HEK293 (cell line): Measurements from ENCODE around the gene KDM6A.
A peak's percentile ranks its signal among the peaks of the same experiment; 100 is the strongest.

Experiments used
- HOXD13 ChIP-seq: sonication (generic); formaldehyde crosslinking; IDR thresholded peaks from 2 replicates; pipeline ENCODE4 v1.8.0; 2022; ENCODE audit warnings: missing genetic modification reagents, borderline replicate concordance
- MZF1 ChIP-seq: fragments of 450-650 bp; formaldehyde crosslinking; IDR thresholded peaks from 2 replicates; pipeline ENCODE4 v1.5.1; 2017; ENCODE audit warnings: missing biosample characterization, missing genetic modification characterization, borderline replicate concordance
- PRDM2 ChIP-seq: fragments of 450-650 bp; formaldehyde crosslinking; IDR thresholded peaks from 2 replicates; pipeline ENCODE4 v1.5.1; 2016; ENCODE audit warnings: missing biosample characterization, missing genetic modification characterization, borderline replicate concordance
- REST ChIP-seq: fragments of 450-650 bp; formaldehyde crosslinking; IDR thresholded peaks from 2 replicates; pipeline ENCODE4 v1.5.1; 2016; ENCODE audit warnings: missing biosample characterization, missing genetic modification characterization
- SCRT1 ChIP-seq: fragments of 450-650 bp; formaldehyde crosslinking; IDR thresholded peaks from 2 replicates; pipeline ENCODE4 v1.5.1; 2016; ENCODE audit warnings: missing biosample characterization, missing genetic modification characterization, borderline replicate concordance
- ZBTB44 ChIP-seq: fragments of 450-650 bp; IDR thresholded peaks from 2 replicates; pipeline ENCODE4 v1.5.1; 2018; ENCODE audit warnings: missing biosample characterization, mild to moderate bottlenecking, missing genetic modification characterization
- ZBTB48 ChIP-seq: fragments of 450-650 bp; formaldehyde crosslinking; IDR thresholded peaks from 2 replicates; pipeline ENCODE4 v1.5.1; 2016; ENCODE audit warnings: missing biosample characterization, missing genetic modification characterization
- ZFP69B ChIP-seq: fragments of 450-650 bp; formaldehyde crosslinking; IDR thresholded peaks from 2 replicates; pipeline ENCODE4 v1.5.1; 2016; ENCODE audit warnings: missing biosample characterization, missing genetic modification characterization
- ZNF121 ChIP-seq: fragments of 450-650 bp; formaldehyde crosslinking; IDR thresholded peaks from 2 replicates; pipeline ENCODE4 v1.5.1; 2016; ENCODE audit warnings: missing biosample characterization, missing genetic modification characterization
- ZNF133 ChIP-seq: fragments of 450-650 bp; formaldehyde crosslinking; IDR thresholded peaks from 2 replicates; pipeline ENCODE4 v1.5.1; 2016; ENCODE audit warnings: missing biosample characterization, missing genetic modification characterization
- ZNF155 ChIP-seq: fragments of 450-650 bp; formaldehyde crosslinking; IDR thresholded peaks from 2 replicates; pipeline ENCODE4 v1.5.1; 2016; ENCODE audit warnings: missing biosample characterization, missing genetic modification characterization
- ZNF184 ChIP-seq: fragments of 450-650 bp; IDR thresholded peaks from 2 replicates; pipeline ENCODE4 v1.5.1; 2018; ENCODE audit warnings: missing biosample characterization, mild to moderate bottlenecking, missing genetic modification characterization
- ZNF214 ChIP-seq: fragments of 450-650 bp; formaldehyde crosslinking; IDR thresholded peaks from 2 replicates; pipeline ENCODE4 v1.5.1; 2017; ENCODE audit warnings: missing biosample characterization, mild to moderate bottlenecking, missing genetic modification characterization, borderline replicate concordance
- ZNF302 ChIP-seq: fragments of 450-650 bp; formaldehyde crosslinking; IDR thresholded peaks from 2 replicates; pipeline ENCODE4 v1.5.1; 2016; ENCODE audit warnings: missing biosample characterization, missing genetic modification characterization, low read depth
- ZNF350 ChIP-seq: fragments of 450-650 bp; formaldehyde crosslinking; IDR thresholded peaks from 2 replicates; pipeline ENCODE4 v1.5.0; 2017; ENCODE audit warnings: missing biosample characterization, mild to moderate bottlenecking, missing genetic modification characterization
- ZNF354C ChIP-seq: fragments of 450-650 bp; formaldehyde crosslinking; IDR thresholded peaks from 2 replicates; pipeline ENCODE4 v1.5.1; 2016; ENCODE audit warnings: missing biosample characterization, missing genetic modification characterization, low read depth, borderline replicate concordance
- ZNF391 ChIP-seq: fragments of 450-650 bp; formaldehyde crosslinking; IDR thresholded peaks from 2 replicates; pipeline ENCODE4 v1.5.1; 2016; ENCODE audit warnings: low read depth, missing biosample characterization, missing genetic modification characterization, borderline replicate concordance
- ZNF521 ChIP-seq: fragments of 450-650 bp; formaldehyde crosslinking; IDR thresholded peaks from 2 replicates; pipeline ENCODE4 v1.5.1; 2017; ENCODE audit warnings: missing biosample characterization, mild to moderate bottlenecking, missing genetic modification characterization
- ZNF555 ChIP-seq: fragments of 450-650 bp; formaldehyde crosslinking; conservative IDR thresholded peaks from 2 replicates; pipeline ENCODE4 v1.5.1; 2017; ENCODE audit warnings: missing biosample characterization, mild to moderate bottlenecking, missing genetic modification characterization, inconsistent platforms
- ZNF571 ChIP-seq: fragments of 450-650 bp; formaldehyde crosslinking; IDR thresholded peaks from 2 replicates; pipeline ENCODE4 v1.5.0; 2017; ENCODE audit warnings: missing biosample characterization, missing genetic modification characterization
- ZNF76 ChIP-seq: fragments of 450-650 bp; formaldehyde crosslinking; IDR thresholded peaks from 2 replicates; pipeline ENCODE4; 2016; ENCODE audit warnings: low read depth, missing biosample characterization, missing genetic modification characterization, borderline replicate concordance
- ZNF791 ChIP-seq: fragments of 450-650 bp; formaldehyde crosslinking; IDR thresholded peaks from 2 replicates; pipeline ENCODE4 v1.5.1; 2016; ENCODE audit warnings: missing biosample characterization, missing genetic modification characterization
- ZNF830 ChIP-seq: fragments of 450-650 bp; IDR thresholded peaks from 2 replicates; pipeline ENCODE4 v1.5.0; 2018; ENCODE audit warnings: missing biosample characterization, missing genetic modification characterization, low read depth, mild to moderate bottlenecking, moderate library complexity
- ZNF837 ChIP-seq: fragments of 450-650 bp; formaldehyde crosslinking; IDR thresholded peaks from 2 replicates; pipeline ENCODE4 v1.5.1; 2016; ENCODE audit warnings: missing biosample characterization, missing genetic modification characterization
- ZXDB ChIP-seq: fragments of 450-650 bp; formaldehyde crosslinking; IDR thresholded peaks from 2 replicates; pipeline ENCODE4 v1.5.1; 2016; ENCODE audit warnings: missing biosample characterization, missing genetic modification characterization
- TF ChIP-seq, protein P1 (sequence below): fragments of 450-650 bp; formaldehyde crosslinking; IDR thresholded peaks from 2 replicates; pipeline ENCODE4 v1.5.1; 2016; ENCODE audit warnings: missing biosample characterization, missing genetic modification characterization
- TF ChIP-seq, protein P2 (sequence below): fragments of 450-650 bp; formaldehyde crosslinking; IDR thresholded peaks from 2 replicates; pipeline ENCODE4 v1.5.1; 2016; ENCODE audit warnings: missing biosample characterization, missing genetic modification characterization

KDM6A gene

GRCh38 chrX:45011597-45011996, 138.6 kb downstream of the KDM6A start (continued):
- no peak for TF ChIP-seq PRDM2 (tag by site-specific recombination)
- no peak for TF ChIP-seq ZNF76 (tag by site-specific recombination)
- no peak for TF ChIP-seq SCRT1 (tag by site-specific recombination)
- TF ChIP-seq ZNF214 (tag by site-specific recombination), result peak; percentile 60; the same call in 1 of the 2 replicates
- no peak for TF ChIP-seq ZNF350 (tag by site-specific recombination)
- TF ChIP-seq, protein P1, sequence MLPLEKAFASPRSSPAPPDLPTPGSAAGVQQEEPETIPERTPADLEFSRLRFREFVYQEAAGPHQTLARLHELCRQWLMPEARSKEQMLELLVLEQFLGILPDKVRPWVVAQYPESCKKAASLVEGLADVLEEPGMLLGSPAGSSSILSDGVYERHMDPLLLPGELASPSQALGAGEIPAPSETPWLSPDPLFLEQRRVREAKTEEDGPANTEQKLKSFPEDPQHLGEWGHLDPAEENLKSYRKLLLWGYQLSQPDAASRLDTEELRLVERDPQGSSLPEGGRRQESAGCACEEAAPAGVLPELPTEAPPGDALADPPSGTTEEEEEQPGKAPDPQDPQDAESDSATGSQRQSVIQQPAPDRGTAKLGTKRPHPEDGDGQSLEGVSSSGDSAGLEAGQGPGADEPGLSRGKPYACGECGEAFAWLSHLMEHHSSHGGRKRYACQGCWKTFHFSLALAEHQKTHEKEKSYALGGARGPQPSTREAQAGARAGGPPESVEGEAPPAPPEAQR (tag by site-specific recombination), result no peak
- no peak for TF ChIP-seq ZNF521 (tag by site-specific recombination)
- no peak for TF ChIP-seq ZNF133 (tag by site-specific recombination)
- TF ChIP-seq ZNF830 (tag by site-specific recombination), result no peak
- peak; percentile 80 for TF ChIP-seq ZXDB
- TF ChIP-seq ZNF302 (tag by site-specific recombination), result 0 out of 2 replicates have a peak, but pooled peaks have one; percentile 74
- peak; percentile 98 for TF ChIP-seq ZNF354C
- no peak for TF ChIP-seq ZFP69B
- TF ChIP-seq ZNF571 (tag by site-specific recombination), result no peak
- TF ChIP-seq ZBTB48, result no peak
- peak; percentile 95 for TF ChIP-seq ZNF555 (tag by site-specific recombination)
- no peak for TF ChIP-seq ZNF837
- TF ChIP-seq ZNF155 (tag by site-specific recombination), result no peak
- TF ChIP-seq ZNF391 (tag by site-specific recombination), result no peak
- peak; percentile 76 for TF ChIP-seq REST (tag by site-specific recombination)
- TF ChIP-seq, protein P2, sequence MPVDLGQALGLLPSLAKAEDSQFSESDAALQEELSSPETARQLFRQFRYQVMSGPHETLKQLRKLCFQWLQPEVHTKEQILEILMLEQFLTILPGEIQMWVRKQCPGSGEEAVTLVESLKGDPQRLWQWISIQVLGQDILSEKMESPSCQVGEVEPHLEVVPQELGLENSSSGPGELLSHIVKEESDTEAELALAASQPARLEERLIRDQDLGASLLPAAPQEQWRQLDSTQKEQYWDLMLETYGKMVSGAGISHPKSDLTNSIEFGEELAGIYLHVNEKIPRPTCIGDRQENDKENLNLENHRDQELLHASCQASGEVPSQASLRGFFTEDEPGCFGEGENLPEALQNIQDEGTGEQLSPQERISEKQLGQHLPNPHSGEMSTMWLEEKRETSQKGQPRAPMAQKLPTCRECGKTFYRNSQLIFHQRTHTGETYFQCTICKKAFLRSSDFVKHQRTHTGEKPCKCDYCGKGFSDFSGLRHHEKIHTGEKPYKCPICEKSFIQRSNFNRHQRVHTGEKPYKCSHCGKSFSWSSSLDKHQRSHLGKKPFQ (tag by site-specific recombination), result 0 out of 2 replicates have a peak, but pooled peaks have one; percentile 45
- TF ChIP-seq ZNF184, result no peak
- peak; percentile 76 for TF ChIP-seq ZNF121 (tag by site-specific recombination)
- TF ChIP-seq ZNF791 (tag by site-specific recombination), result peak; percentile 86
- peak; percentile 60; the same call in 1 of the 2 replicates for TF ChIP-seq MZF1 (tag by site-specific recombination)
- TF ChIP-seq ZBTB44 (tag by site-specific recombination), result no peak
- no peak for TF ChIP-seq HOXD13 (CRISPR knock-in tag)
